B cell (primary cell): ENCODE measurements around the gene CREB3L4.

Source experiments
- CTCF ChIP-seq: fragments of 200-600 bp; IDR thresholded peaks from one replicate; pipeline ENCODE4 v1.8.0; 2022; ENCODE audit warnings: antibody characterized with exemption, mild to moderate bottlenecking
- EZH2 ChIP-seq: IDR thresholded peaks from 2 replicates; pipeline ENCODE4 v1.6.1; 2012; ENCODE audit warnings: borderline replicate concordance, low read depth, mild to moderate bottlenecking, moderate library complexity, low read length; ENCODE audit not compliant: insufficient read depth, poor library complexity, severe bottlenecking

GRCh38 chr1:153922972-153923925, 44.5 kb upstream of the CREB3L4 start, which contains the start of gene GATAD2B:
- TF ChIP-seq CTCF (no peak), EZH2 (no peak)
